DOHH2 (cell line): ENCODE measurements around the gene PPID.

ENCODE experiments used
- H3F3A ChIP-seq: fragments of 200-600 bp; sonication (generic), shearing (Covaris generic); 2 replicates; pipeline ENCODE4 v1.6.0; 2016; ENCODE audit warnings: antibody characterized with exemption, mild to moderate bottlenecking; ENCODE audit not compliant: control insufficient read depth, insufficient read depth
- H3K27ac ChIP-seq: fragments of 200-600 bp; sonication (generic); 2 replicates; pipeline ENCODE4 v1.5.1; 2014; ENCODE audit warnings: low read depth, mild to moderate bottlenecking, low read length, moderate library complexity
- H3K27me3 ChIP-seq: fragments of 200-600 bp; sonication (generic); 2 replicates; pipeline ENCODE4 v1.6.1; 2014; ENCODE audit warnings: mild to moderate bottlenecking, low read length, mixed read lengths; ENCODE audit not compliant: control insufficient read depth
- H3K36me3 ChIP-seq: fragments of 200-600 bp; sonication (generic); 2 replicates; pipeline ENCODE4 v1.6.1; 2014; ENCODE audit warnings: mild to moderate bottlenecking, low read length, moderate library complexity, mixed read lengths; ENCODE audit not compliant: control insufficient read depth
- H3K4me1 ChIP-seq: fragments of 200-600 bp; sonication (generic); 2 replicates; pipeline ENCODE4 v1.6.1; 2014; ENCODE audit warnings: mild to moderate bottlenecking, low read length, mixed read lengths; ENCODE audit not compliant: control insufficient read depth
- H3K4me2 ChIP-seq: fragments of 200-600 bp; sonication (generic); 2 replicates; pipeline ENCODE4 v1.6.0; 2014; ENCODE audit warnings: mild to moderate bottlenecking, low read length, moderate library complexity
- H3K4me3 ChIP-seq: fragments of 200-600 bp; sonication (generic); 2 replicates; pipeline ENCODE4 v1.5.1; 2014; ENCODE audit warnings: mild to moderate bottlenecking, low read length, mixed read lengths
- H3K79me2 ChIP-seq: fragments of 200-600 bp; sonication (generic); 2 replicates; pipeline ENCODE4 v1.6.1; 2014; ENCODE audit warnings: mild to moderate bottlenecking, low read length, mixed read lengths; ENCODE audit not compliant: control insufficient read depth
- H3K9me2 ChIP-seq: fragments of 200-600 bp; sonication (generic); replicated peaks from 2 replicates; pipeline ENCODE4 v1.6.1; 2014; ENCODE audit warnings: mild to moderate bottlenecking, low read length, mixed read lengths; ENCODE audit not compliant: control insufficient read depth
- H3K9me3 ChIP-seq: fragments of 200-600 bp; sonication (generic); 2 replicates; pipeline ENCODE4 v1.6.1; 2014; ENCODE audit warnings: antibody characterized with exemption, low read length, mixed read lengths; ENCODE audit not compliant: control insufficient read depth, insufficient read depth
- H4K20me1 ChIP-seq: fragments of 200-600 bp; sonication (generic); 2 replicates; pipeline ENCODE4 v1.6.0; 2014; ENCODE audit warnings: low read depth, mild to moderate bottlenecking, antibody characterized with exemption, low read length, moderate library complexity; ENCODE audit not compliant: control insufficient read depth, insufficient read depth
- EZH2phosphoT487 ChIP-seq: fragments of 200-600 bp; sonication (generic); IDR thresholded peaks from 2 replicates; pipeline ENCODE4 v1.6.1; 2017; ENCODE audit warnings: borderline replicate concordance, mild to moderate bottlenecking, antibody characterized with exemption, low read length, moderate library complexity, mixed read lengths
- TF ChIP-seq, protein P1 (sequence below): fragments of 200-600 bp; sonication (generic); IDR thresholded peaks from one replicate; pipeline ENCODE4 v1.5.1; 2014; ENCODE audit warnings: antibody characterized with exemption, mild to moderate bottlenecking, low read depth, low read length; ENCODE audit not compliant: poor library complexity, severe bottlenecking

The PPID gene

DNA sequence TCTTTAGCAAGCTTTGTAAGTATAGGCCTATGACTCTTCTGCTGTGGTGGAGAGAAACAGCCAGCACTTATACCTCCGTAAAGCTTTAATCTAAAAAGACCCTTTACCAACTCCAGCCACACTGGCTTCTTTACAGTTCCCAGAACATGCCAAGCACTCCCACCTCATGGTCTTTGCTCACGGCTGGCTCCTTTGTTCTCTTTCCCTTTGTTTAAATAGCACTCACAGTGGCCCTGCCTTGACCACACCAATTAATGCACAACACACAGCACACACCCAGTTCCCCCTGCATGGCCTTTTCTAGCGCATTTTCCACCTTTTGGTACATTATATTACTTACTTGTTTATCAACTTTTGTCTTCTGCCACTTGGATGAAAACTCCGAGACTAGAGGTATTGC, 18.9 kb downstream of the PPID start:
- Histone ChIP-seq H3K27ac (no peak overlapping the region), H4K20me1 (no peaks in the 10 kb centered on the region), H3K79me2 (no peaks in the 10 kb centered on the region), H3K4me2 (no peak overlapping the region), H3K36me3 (peaks cover 25% of the 10 kb centered on the region), H3K4me1 (no peaks in the 10 kb centered on the region), H3F3A (no peaks in the 10 kb centered on the region), H3K27me3 (no peaks in the 10 kb centered on the region), H3K9me2 (no peaks in the 10 kb centered on the region), H3K4me3 (no peak overlapping the region), H3K9me3 (no peaks in the 10 kb centered on the region)
- no peak for TF ChIP-seq EZH2phosphoT487
- TF ChIP-seq, protein P1, sequence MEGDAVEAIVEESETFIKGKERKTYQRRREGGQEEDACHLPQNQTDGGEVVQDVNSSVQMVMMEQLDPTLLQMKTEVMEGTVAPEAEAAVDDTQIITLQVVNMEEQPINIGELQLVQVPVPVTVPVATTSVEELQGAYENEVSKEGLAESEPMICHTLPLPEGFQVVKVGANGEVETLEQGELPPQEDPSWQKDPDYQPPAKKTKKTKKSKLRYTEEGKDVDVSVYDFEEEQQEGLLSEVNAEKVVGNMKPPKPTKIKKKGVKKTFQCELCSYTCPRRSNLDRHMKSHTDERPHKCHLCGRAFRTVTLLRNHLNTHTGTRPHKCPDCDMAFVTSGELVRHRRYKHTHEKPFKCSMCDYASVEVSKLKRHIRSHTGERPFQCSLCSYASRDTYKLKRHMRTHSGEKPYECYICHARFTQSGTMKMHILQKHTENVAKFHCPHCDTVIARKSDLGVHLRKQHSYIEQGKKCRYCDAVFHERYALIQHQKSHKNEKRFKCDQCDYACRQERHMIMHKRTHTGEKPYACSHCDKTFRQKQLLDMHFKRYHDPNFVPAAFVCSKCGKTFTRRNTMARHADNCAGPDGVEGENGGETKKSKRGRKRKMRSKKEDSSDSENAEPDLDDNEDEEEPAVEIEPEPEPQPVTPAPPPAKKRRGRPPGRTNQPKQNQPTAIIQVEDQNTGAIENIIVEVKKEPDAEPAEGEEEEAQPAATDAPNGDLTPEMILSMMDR: no peak

DNA sequence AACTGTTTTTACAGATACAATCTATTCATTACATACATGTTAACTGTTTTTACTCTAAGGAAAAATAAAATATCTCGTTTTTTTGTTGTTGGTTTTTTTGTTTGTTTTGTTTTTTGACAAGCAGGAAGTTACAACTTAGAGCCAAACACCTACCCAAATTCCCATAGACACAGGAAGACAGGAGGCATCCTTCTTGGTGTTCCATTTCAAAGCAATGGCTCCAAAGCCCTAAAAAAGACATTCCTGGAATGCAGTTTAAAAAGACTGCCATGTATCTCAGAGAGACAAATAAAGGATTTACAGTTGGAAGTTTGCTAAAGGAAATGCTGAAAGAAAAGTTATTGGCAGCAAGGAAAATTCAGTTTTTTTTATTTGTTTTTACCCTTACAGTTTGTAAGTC, 34.4 kb downstream of the PPID start:
- no peak for TF ChIP-seq EZH2phosphoT487
- TF ChIP-seq, protein P1: no peak
- Histone ChIP-seq H4K20me1 (no peaks in the 10 kb centered on the region), H3K9me3 (no peaks in the 10 kb centered on the region), H3K4me2 (no peak overlapping the region), H3K27ac (no peak overlapping the region), H3F3A (no peaks in the 10 kb centered on the region), H3K36me3 (no peaks in the 10 kb centered on the region), H3K4me1 (no peaks in the 10 kb centered on the region), H3K27me3 (no peaks in the 10 kb centered on the region), H3K79me2 (no peaks in the 10 kb centered on the region), H3K4me3 (no peak overlapping the region), H3K9me2 (no peaks in the 10 kb centered on the region)

DNA sequence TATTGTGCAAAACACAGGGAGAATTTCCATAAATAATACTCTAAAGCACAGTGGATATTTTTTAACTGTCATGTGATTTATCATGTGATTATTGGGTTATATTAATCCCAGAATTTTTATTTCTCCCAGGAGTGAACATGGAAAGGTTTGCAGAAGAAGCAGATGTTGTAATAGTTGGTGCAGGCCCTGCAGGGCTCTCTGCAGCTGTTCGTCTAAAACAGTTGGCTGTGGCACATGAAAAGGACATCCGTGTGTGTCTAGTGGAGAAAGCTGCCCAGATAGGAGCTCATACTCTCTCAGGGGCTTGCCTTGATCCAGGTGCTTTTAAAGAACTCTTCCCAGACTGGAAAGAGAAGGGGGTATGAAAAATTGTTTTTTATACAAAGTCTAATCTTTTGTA, 41.1 kb downstream of the PPID start:
- Histone ChIP-seq H3K27me3 (no peaks in the 10 kb centered on the region), H3K4me3 (no peak overlapping the region), H3K4me1 (no peaks in the 10 kb centered on the region), H3K27ac (no peak overlapping the region), H3K79me2 (no peaks in the 10 kb centered on the region), H3K4me2 (no peak overlapping the region), H3K36me3 (no peaks in the 10 kb centered on the region), H3K9me2 (no peaks in the 10 kb centered on the region), H3F3A (no peaks in the 10 kb centered on the region), H3K9me3 (no peaks in the 10 kb centered on the region), H4K20me1 (no peaks in the 10 kb centered on the region)
- TF ChIP-seq, protein P1: no peak
- no peak for TF ChIP-seq EZH2phosphoT487

DNA sequence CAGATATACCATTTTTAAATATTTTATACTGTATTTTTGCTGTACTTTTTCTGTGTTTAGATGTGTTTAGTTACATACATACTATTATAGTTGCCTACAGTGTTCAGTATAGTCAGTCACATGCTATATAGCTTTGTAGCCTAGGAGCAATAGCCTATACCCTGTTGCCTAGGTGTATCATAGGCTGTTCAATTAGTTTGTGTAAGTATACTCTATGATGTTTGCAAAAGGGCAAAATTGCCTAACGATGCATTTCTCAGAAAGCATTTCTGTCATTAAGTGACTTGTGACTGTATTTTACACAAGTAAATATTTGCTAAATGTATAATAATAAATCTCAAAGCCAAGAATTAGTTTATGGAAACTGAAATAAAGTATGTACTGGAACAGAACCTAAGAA, 41.6 kb downstream of the PPID start:
- no peaks in the 10 kb centered on the region for H3K9me3 ChIP-seq
- H4K20me1 ChIP-seq: no peaks in the 10 kb centered on the region
- H3K27me3 ChIP-seq: no peaks in the 10 kb centered on the region
- H3K36me3 ChIP-seq: no peaks in the 10 kb centered on the region
- no peaks in the 10 kb centered on the region for H3K4me1 ChIP-seq
- no peaks in the 10 kb centered on the region for H3K79me2 ChIP-seq
- H3K27ac ChIP-seq: no peak overlapping the region
- H3K4me3 ChIP-seq: no peak overlapping the region
- H3K4me2 ChIP-seq: no peak overlapping the region
- H3K9me2 ChIP-seq: no peaks in the 10 kb centered on the region
- no peaks in the 10 kb centered on the region for H3F3A ChIP-seq
- TF ChIP-seq, protein P1: no peak
- no peak for TF ChIP-seq EZH2phosphoT487
